ENCODE data around the gene TMEM87A. TPM values are rescaled to one million over a fixed set of nuclear protein-coding genes. Genes with fewer than 3 reads are reported as not detected.
"Not testable (repeated sequence)": the region's sequence is repeated elsewhere in the genome, so short reads cannot be mapped to it uniquely, and the experiment has no call there.

TMEM87A gene
- 10 to 100 TPM in 11 of 12 donors, not detected in 1; 35.9 to 50.9 (median 43.7) TPM for polyA plus RNA-seq (ENCODE audit: insufficient read length in 12 of 12)
- long read RNA-seq, donor 1, partial matches to known transcripts, result 89 of 103 reads
- long read RNA-seq, donor 1, other reads (novel, unspliced or antisense), result 9 of 103 reads
- long read RNA-seq, donor 2, transcript TMEM87A-202 (20 exons, 3,109 nt), result major isoform, 11 of 450 reads
- long read RNA-seq, donor 2, partial matches to known transcripts, result 381 of 450 reads
- long read RNA-seq, donor 2, other reads (novel, unspliced or antisense), result 58 of 450 reads
- long read RNA-seq, donor 3, partial matches to known transcripts, result 0 of 3 reads
- long read RNA-seq, donor 3, other reads (novel, unspliced or antisense), result 0 of 3 reads
- long read RNA-seq, donor 4, partial matches to known transcripts, result 7 of 11 reads
- long read RNA-seq, donor 4, other reads (novel, unspliced or antisense), result 0 of 11 reads
- long read RNA-seq, donor 5, transcript TMEM87A-202 (20 exons, 3,109 nt), result major isoform, 9 of 591 reads
- long read RNA-seq, donor 5, partial matches to known transcripts, result 565 of 591 reads
- long read RNA-seq, donor 5, other reads (novel, unspliced or antisense), result 17 of 591 reads
- long read RNA-seq, donor 6, partial matches to known transcripts, result 0 of 3 reads
- long read RNA-seq, donor 6, other reads (novel, unspliced or antisense), result 0 of 3 reads
- long read RNA-seq, donor 7, partial matches to known transcripts, result 0 of 4 reads
- long read RNA-seq, donor 7, other reads (novel, unspliced or antisense), result 0 of 4 reads
- long read RNA-seq, donor 8, transcript TMEM87A-202 (20 exons, 3,109 nt), result major isoform, 9 of 24 reads
- long read RNA-seq, donor 8, partial matches to known transcripts, result 15 of 24 reads
- long read RNA-seq, donor 8, other reads (novel, unspliced or antisense), result 0 of 24 reads
- long read RNA-seq, donor 9, partial matches to known transcripts, result 12 of 15 reads
- long read RNA-seq, donor 9, other reads (novel, unspliced or antisense), result 0 of 15 reads
- long read RNA-seq, donor 10, partial matches to known transcripts, result 14 of 17 reads
- long read RNA-seq, donor 10, other reads (novel, unspliced or antisense), result 0 of 17 reads
- long read RNA-seq, donor 11, transcript TMEM87A-202 (20 exons, 3,109 nt), result major isoform, 11 of 12 reads
- long read RNA-seq, donor 11, partial matches to known transcripts, result 0 of 12 reads
- long read RNA-seq, donor 11, other reads (novel, unspliced or antisense), result 0 of 12 reads

- peak; percentile 99 for DNase-seq
Measured at GRCh38 chr15:42272939-42273899, at the start of gene TMEM87A, which contains the start of gene GANC. TSS of gene TMEM87A (minus strand) at chr15:42273433. CDS start at chr15:42273398, 35 bp downstream. TSS of gene GANC (plus strand) at chr15:42273201. CDS start at chr15:42274482, 1,281 bp downstream.

GRCh38 chr15:42319206-42319605 lies 46.0 kb upstream of the TMEM87A start:
- DNase-seq, result no peak

- not testable (repeated sequence) for DNase-seq
Measured at GRCh38 chr15:42316282-42316805, 43.1 kb upstream of the TMEM87A start.

GRCh38 chr15:42315521-42315920 lies 42.3 kb upstream of the TMEM87A start:
- DNase-seq, result no peak

- DNase-seq, result no peak
Measured at GRCh38 chr15:42314818-42315217, 41.6 kb upstream of the TMEM87A start.

GRCh38 chr15:42313463-42313862 lies 40.2 kb upstream of the TMEM87A start:
- no peak for DNase-seq

GRCh38 chr15:42306681-42307080 lies 33.4 kb upstream of the TMEM87A start:
- DNase-seq, result no peak

- not testable (repeated sequence) for DNase-seq
Measured at GRCh38 chr15:42301004-42301403, 27.8 kb upstream of the TMEM87A start.

- DNase-seq, result no peak
Measured at GRCh38 chr15:42289166-42289565, 15.9 kb upstream of the TMEM87A start.

GRCh38 chr15:42287931-42288330 lies 14.7 kb upstream of the TMEM87A start:
- DNase-seq, result no peak

GRCh38 chr15:42286445-42287029 lies 13.3 kb upstream of the TMEM87A start:
- no peak for DNase-seq

GRCh38 chr15:42285034-42285433 lies 11.8 kb upstream of the TMEM87A start:
- DNase-seq, result no peak

- no peak for DNase-seq
Measured at GRCh38 chr15:42284551-42284950, 11.3 kb upstream of the TMEM87A start.

GRCh38 chr15:42283671-42284070 lies 10.4 kb upstream of the TMEM87A start:
- no peak for DNase-seq

GRCh38 chr15:42282926-42283325 lies 9.7 kb upstream of the TMEM87A start:
- no peak for DNase-seq

- DNase-seq, result no peak
Measured at GRCh38 chr15:42282344-42282743, 9.1 kb upstream of the TMEM87A start.

- DNase-seq, result no peak
Measured at GRCh38 chr15:42279234-42279723, 6.0 kb upstream of the TMEM87A start.

- no peak for DNase-seq
Measured at GRCh38 chr15:42276762-42277161, 3.5 kb upstream of the TMEM87A start.

GRCh38 chr15:42275780-42276391 lies 2.7 kb upstream of the TMEM87A start:
- no peak for DNase-seq

- DNase-seq, result peak; percentile 1
Measured at GRCh38 chr15:42274702-42274989, 1.4 kb upstream of the TMEM87A start.

All from muscle of arm (tissue), 14 donors.